A549 (cell line): Measurements from ENCODE around the gene PTEN. TPM values are rescaled to one million over a fixed set of nuclear protein-coding genes. Genes with fewer than 3 reads are reported as not detected.
"Not testable (repeated sequence)": the region's sequence is repeated elsewhere in the genome, so short reads cannot be mapped to it uniquely, and the experiment has no call there.

Experiments
- ATAC-seq, 2 experiments: fragments of 200-7000 bp in 1 of 2; fragments of >200 bp in 1 of 2; cut with Nextera tagmentation in 1 of 2; cut with Tn5 transposase in 1 of 2; 3 replicates each; pipeline versions ENCODE4 v1.8.0 to v1.9.1; 2018 to 2020; ENCODE audit warnings: mild to moderate bottlenecking in 1 of 2, moderate library complexity in 1 of 2
- CTCF ChIA-PET: fragments of 300-600 bp; sonication (Branson Sonifier 250); formaldehyde crosslinking; extraction: SDS; loops from one replicate; lab custom pipeline; 2021; ENCODE audit warnings: antibody characterized with exemption, inconsistent platforms; lab: Yijun Ruan, JAX
- POLR2A ChIA-PET: fragments of 350-600 bp; formaldehyde crosslinking; extraction: SDS; loops from one replicate; lab custom pipeline; 2021; ENCODE audit warnings: antibody characterized with exemption, inconsistent platforms; lab: Yijun Ruan, JAX
- DNase-seq, 2 experiments: peaks; one replicate each; pipeline versions ENCODE4 v3.0.0 to v3.0.0-alpha.2; 2011 to 2016; ENCODE audit warnings: low read depth in 1 of 2, low spot score in 1 of 2
- FAIRE-seq: peaks from 2 replicates; lab custom pipeline; 2011; peaks lifted over from hg19 to GRCh38; lab: Jason Lieb, UNC
- H3K27ac ChIP-seq, 2 experiments: fragments of >200 bp; sonication (Bioruptor Twin); formaldehyde crosslinking; 3 replicates each; pipeline ENCODE4 v1.5.1; 2016 to 2017
- H3K4me1 ChIP-seq: fragments of >200 bp; sonication (Bioruptor Twin); formaldehyde crosslinking; 3 replicates; pipeline ENCODE4 v1.6.1; 2016
- H3K4me2 ChIP-seq: fragments of >200 bp; sonication (Bioruptor Twin); formaldehyde crosslinking; 3 replicates; pipeline ENCODE4 v1.6.1; 2016
- H3K4me3 ChIP-seq: fragments of >200 bp; sonication (Bioruptor Twin); formaldehyde crosslinking; 3 replicates; pipeline ENCODE4 v1.5.1; 2016
- H3K9me3 ChIP-seq: fragments of >200 bp; sonication (Bioruptor Twin); formaldehyde crosslinking; 3 replicates; pipeline ENCODE4 v1.6.1; 2016
- CBX2 ChIP-seq: fragments of 200-600 bp; sonication (generic); IDR thresholded peaks from 2 replicates; pipeline ENCODE4 v1.6.1; 2016; ENCODE audit warnings: low read depth, mild to moderate bottlenecking, borderline replicate concordance
- CHD2 ChIP-seq: fragments of 150-350 bp; IDR thresholded peaks from 2 replicates; pipeline ENCODE4 v1.6.1; 2014; ENCODE audit warnings: low read length; ENCODE audit not compliant: partially characterized antibody
- FOXS1 ChIP-seq: fragments of 250-450 bp; sonication (Bioruptor Pico); IDR thresholded peaks from 2 replicates; pipeline ENCODE4 v1.5.0; 2020; ENCODE audit warnings: mild to moderate bottlenecking, moderate library complexity
- HEYL ChIP-seq: fragments of 250-450 bp; sonication (Bioruptor Pico); IDR thresholded peaks from 2 replicates; pipeline ENCODE4 v1.8.0; 2021; ENCODE audit warnings: mild to moderate bottlenecking, moderate library complexity
- HOXA7 ChIP-seq: fragments of 250-450 bp; sonication (Bioruptor Pico); IDR thresholded peaks from 2 replicates; pipeline ENCODE4 v1.5.0; 2020; ENCODE audit warnings: mild to moderate bottlenecking, moderate library complexity
- HOXB5 ChIP-seq: fragments of 250-450 bp; sonication (Bioruptor Pico); IDR thresholded peaks from 2 replicates; pipeline ENCODE4 v1.5.0; 2020; ENCODE audit warnings: mild to moderate bottlenecking, moderate library complexity
- KDM5A ChIP-seq: fragments of 200-600 bp; sonication (generic); IDR thresholded peaks from 2 replicates; pipeline ENCODE4 v1.6.1; 2016; ENCODE audit warnings: antibody characterized with exemption, mild to moderate bottlenecking
- POLR2AphosphoS2 ChIP-seq: conservative IDR thresholded peaks from 2 replicates; pipeline ENCODE4 v1.6.1; 2012; ENCODE audit warnings: low read length, improper control_type of control experiment, inconsistent platforms
- RARB ChIP-seq: fragments of 250-450 bp; sonication (Bioruptor Pico); IDR thresholded peaks from 2 replicates; pipeline ENCODE4 v1.8.0; 2021; ENCODE audit warnings: mild to moderate bottlenecking, moderate library complexity
- RCOR1 ChIP-seq: fragments of 150-350 bp; IDR thresholded peaks from 2 replicates; pipeline ENCODE4 v1.6.1; 2014; ENCODE audit warnings: antibody characterized with exemption, low read length, low read depth
- RFX5 ChIP-seq: fragments of 450-650 bp; IDR thresholded peaks from 2 replicates; pipeline ENCODE4 v1.7.1; 2014; ENCODE audit warnings: antibody characterized with exemption, mild to moderate bottlenecking, moderate library complexity
- ZC3H11A ChIP-seq: fragments of 450-650 bp; IDR thresholded peaks from 2 replicates; pipeline ENCODE4 v1.6.1; 2014; ENCODE audit warnings: antibody characterized with exemption, mild to moderate bottlenecking
- ZNF302 ChIP-seq: fragments of 250-450 bp; sonication (Bioruptor Pico); IDR thresholded peaks from 2 replicates; pipeline ENCODE4 v1.9.0; 2021; ENCODE audit warnings: inconsistent platforms, mild to moderate bottlenecking, moderate library complexity
- ZSCAN20 ChIP-seq: fragments of 250-450 bp; sonication (Bioruptor Pico); IDR thresholded peaks from 2 replicates; pipeline ENCODE4 v1.8.0; 2022; ENCODE audit warnings: mild to moderate bottlenecking, moderate library complexity
- WGBS: methylation state at CpG from one replicate; pipeline ENCODE4 v1.1.6; 2017; ENCODE audit errors: missing lambda C conversion rate; 5-methylcytosine and 5-hydroxymethylcytosine counted together
- polyA plus RNA-seq, 4 experiments: library from polyadenylated mRNA; depleted of rRNA in 3 of 4; stranded (reverse); fragments of >200 nt; fragmentation: RNase III in 1 of 4; extraction: RNeasy Plus Mini Kit Qiagen cat#74134 plus additional on column Dnase treatment in 1 of 4; gene quantifications; 2 replicates in 3 of 4; 3 replicates in 1 of 4; pipeline ENCODE4 v1.2.3, GENCODE V29; 2011 to 2017
- TF ChIP-seq, protein P1 (sequence below): fragments of 150-350 bp; IDR thresholded peaks from 2 replicates; pipeline ENCODE4 v1.6.1; 2014; ENCODE audit warnings: low read depth, mild to moderate bottlenecking, low read length
- TF ChIP-seq, protein P2 (sequence below): fragments of >200 bp; sonication (Bioruptor Twin); formaldehyde crosslinking; IDR thresholded peaks from 3 replicates; pipeline ENCODE4 v1.5.1; 2016
- TF ChIP-seq, protein P3 (sequence below): fragments of 250-450 bp; sonication (Bioruptor Pico); IDR thresholded peaks from 2 replicates; pipeline ENCODE4 v1.5.0; 2020; ENCODE audit warnings: low read depth, mild to moderate bottlenecking, moderate library complexity
- TF ChIP-seq, protein P4 (sequence below): fragments of 200-600 bp; sonication (generic); IDR thresholded peaks from 2 replicates; pipeline ENCODE4 v1.6.1; 2016; ENCODE audit warnings: antibody characterized with exemption, mild to moderate bottlenecking, moderate library complexity
- TF ChIP-seq, protein P5 (sequence below): fragments of 250-450 bp; sonication (Bioruptor Pico); IDR thresholded peaks from 2 replicates; pipeline ENCODE4 v1.5.0; 2021; ENCODE audit warnings: mild to moderate bottlenecking, moderate library complexity, borderline replicate concordance

The PTEN gene
- polyA plus RNA-seq, 2 of the 4 experiments (the other 2 are of a cell fraction): 33.6 to 58.3 TPM

DNA sequence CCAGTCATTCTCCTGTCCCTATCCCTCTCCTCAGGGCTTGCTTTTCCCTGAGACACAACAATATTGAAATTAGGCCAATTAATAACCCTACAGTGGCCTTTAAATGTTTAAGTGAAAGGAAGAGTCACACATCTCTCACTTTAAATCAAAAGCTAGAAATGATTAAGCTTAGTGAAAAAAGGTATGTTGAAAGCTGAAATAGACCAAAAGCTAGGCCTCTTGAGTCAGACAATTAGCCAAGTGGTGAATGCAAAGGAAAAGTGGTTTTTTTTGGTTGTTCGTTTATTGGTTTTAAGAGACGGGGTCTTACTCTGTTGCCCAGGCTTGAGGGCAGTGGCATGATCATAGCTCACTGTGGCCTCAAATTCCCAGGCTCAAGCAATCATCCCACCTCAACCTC, 35.7 kb upstream of the PTEN start (continued):
- TF ChIP-seq, protein P1, sequence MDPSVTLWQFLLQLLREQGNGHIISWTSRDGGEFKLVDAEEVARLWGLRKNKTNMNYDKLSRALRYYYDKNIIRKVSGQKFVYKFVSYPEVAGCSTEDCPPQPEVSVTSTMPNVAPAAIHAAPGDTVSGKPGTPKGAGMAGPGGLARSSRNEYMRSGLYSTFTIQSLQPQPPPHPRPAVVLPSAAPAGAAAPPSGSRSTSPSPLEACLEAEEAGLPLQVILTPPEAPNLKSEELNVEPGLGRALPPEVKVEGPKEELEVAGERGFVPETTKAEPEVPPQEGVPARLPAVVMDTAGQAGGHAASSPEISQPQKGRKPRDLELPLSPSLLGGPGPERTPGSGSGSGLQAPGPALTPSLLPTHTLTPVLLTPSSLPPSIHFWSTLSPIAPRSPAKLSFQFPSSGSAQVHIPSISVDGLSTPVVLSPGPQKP: no peak

DNA sequence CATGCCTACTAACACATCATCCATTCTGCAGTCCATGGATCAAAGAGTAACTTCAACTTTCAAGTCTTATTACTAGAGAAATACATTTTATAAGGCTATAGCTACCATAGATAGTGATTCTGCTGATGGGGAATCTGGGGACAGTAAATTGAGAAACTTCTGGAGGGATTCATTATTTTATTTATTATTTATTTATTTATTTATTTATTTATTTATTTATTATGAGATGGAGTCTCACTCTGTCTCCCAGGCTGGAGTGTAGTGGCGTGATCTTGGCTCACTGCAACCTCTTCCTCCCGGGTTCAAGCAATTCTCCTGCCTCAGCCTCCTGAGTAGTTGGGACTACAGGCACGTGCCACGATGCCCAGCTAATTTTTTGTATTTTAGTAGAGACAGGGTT, 34.4 kb upstream of the PTEN start:
- H3K9me3 ChIP-seq, FAIRE-seq, DNase-seq, POLR2A ChIA-PET, H3K4me2 ChIP-seq, H3K4me1 ChIP-seq, H3K27ac ChIP-seq, ATAC-seq, H3K4me3 ChIP-seq: not testable (repeated sequence)
- TF ChIP-seq ZC3H11A: 0 out of 2 replicates have a peak, but pooled peaks have one; percentile 14
- CTCF ChIA-PET: interaction anchor here (1.0 to 3.7 kb wide), 3 partner anchors 10 to 22 kb away, joined by 3 to 11 read pairs (median 7); partner anchors contain the start of gene ATAD1
- WGBS: 72% methylated on average over 4 of the region's 4 CpGs

DNA sequence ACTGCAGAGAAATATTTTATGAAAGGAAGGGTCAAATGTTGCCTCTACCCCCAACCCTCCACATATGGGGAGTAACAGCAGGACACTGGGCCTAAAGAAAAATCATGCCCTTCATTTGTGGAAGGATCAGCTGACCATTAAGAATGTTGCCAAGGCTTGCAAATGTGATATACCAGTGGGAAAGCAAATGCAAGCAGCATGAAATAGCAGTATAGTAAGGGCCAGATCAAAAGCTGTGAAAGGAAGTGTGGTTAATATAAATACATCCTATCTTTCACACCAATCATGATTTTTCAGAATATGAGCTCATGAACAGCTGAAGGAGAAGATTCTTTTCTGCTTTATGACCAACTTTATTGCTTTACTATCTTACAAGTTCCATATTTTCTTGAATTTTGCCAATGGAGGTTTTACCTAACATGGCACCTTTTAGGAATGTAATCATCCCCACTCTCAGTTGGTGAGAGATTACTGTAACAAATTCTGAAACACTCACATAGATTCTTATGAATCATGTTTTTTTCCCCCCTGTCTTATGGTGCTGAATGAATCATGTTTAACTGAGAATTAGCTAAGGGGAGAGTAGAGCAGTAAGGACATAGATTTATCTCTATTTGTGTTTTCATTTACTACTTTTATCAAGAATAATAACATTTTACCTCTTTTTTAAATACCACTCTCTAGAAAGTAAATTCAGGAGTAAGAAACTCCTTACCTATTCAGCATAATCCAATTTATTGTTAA, 33.3 kb upstream of the PTEN start:
- ChIA-PET POLR2A (interaction anchor here (0.9 kb wide), 1 partner anchor 12 kb away, joined by 4 read pairs; the partner anchor contains the start of gene ATAD1), CTCF (interaction anchor here (3.7 kb wide), 1 partner anchor 9 kb away, joined by 11 read pairs; no protein-coding TSS in a partner anchor)
- Histone ChIP-seq H3K9me3 (no peaks in the 10 kb centered on the region), H3K4me3 (no peak overlapping the region), H3K4me1 (peaks cover 9% of the 10 kb centered on the region; the same call in 2 of the 3 replicates), H3K4me2 (no peak overlapping the region), H3K27ac (no peak overlapping the region)
- no peak for ATAC-seq
- FAIRE-seq: peak; percentile 72
- no peak for DNase-seq
- TF ChIP-seq RFX5 (no peak), KDM5A (no peak), RCOR1 (no peak), FOXS1 (CRISPR knock-in tag) (no peak), ZNF302 (no peak)

DNA sequence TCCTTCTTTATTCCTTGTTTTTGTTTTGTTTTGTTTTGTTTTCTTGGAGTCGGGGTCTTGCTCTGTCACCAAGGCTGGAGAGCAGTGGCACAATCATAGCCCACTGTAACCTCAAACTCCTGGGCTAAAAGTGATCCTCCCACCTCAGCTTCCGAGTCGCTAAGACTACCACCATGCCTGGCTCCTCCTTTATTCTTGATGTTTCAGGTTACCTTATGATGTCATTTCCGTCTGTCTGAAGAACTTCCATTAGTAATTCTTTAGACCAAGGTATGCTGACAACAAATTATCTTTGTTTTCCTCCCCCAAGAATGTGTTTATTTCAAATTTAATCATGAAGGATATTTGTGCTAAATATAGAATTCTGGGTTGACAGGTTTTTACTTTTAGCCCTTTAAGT, 27.3 kb upstream of the PTEN start:
- 74% methylated on average over 4 of the region's 4 CpGs for WGBS
- Histone ChIP-seq H3K4me3 (no peak overlapping the region), H3K9me3 (no peaks in the 10 kb centered on the region), H3K27ac (no peak overlapping the region), H3K4me1 (peaks cover 9% of the 10 kb centered on the region), H3K4me2 (no peak overlapping the region)
- POLR2A ChIA-PET: no interaction called here
- ATAC-seq (no peak), FAIRE-seq (peak; percentile 86), DNase-seq (no peak)
- CTCF ChIA-PET: no interaction called here
- no peak for TF ChIP-seq CBX2
- no peak for TF ChIP-seq CHD2
- TF ChIP-seq, protein P2, sequence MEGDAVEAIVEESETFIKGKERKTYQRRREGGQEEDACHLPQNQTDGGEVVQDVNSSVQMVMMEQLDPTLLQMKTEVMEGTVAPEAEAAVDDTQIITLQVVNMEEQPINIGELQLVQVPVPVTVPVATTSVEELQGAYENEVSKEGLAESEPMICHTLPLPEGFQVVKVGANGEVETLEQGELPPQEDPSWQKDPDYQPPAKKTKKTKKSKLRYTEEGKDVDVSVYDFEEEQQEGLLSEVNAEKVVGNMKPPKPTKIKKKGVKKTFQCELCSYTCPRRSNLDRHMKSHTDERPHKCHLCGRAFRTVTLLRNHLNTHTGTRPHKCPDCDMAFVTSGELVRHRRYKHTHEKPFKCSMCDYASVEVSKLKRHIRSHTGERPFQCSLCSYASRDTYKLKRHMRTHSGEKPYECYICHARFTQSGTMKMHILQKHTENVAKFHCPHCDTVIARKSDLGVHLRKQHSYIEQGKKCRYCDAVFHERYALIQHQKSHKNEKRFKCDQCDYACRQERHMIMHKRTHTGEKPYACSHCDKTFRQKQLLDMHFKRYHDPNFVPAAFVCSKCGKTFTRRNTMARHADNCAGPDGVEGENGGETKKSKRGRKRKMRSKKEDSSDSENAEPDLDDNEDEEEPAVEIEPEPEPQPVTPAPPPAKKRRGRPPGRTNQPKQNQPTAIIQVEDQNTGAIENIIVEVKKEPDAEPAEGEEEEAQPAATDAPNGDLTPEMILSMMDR: no peak
- no peak for TF ChIP-seq HEYL (CRISPR knock-in tag)
- TF ChIP-seq FOXS1 (CRISPR knock-in tag): no peak
- TF ChIP-seq, protein P3, sequence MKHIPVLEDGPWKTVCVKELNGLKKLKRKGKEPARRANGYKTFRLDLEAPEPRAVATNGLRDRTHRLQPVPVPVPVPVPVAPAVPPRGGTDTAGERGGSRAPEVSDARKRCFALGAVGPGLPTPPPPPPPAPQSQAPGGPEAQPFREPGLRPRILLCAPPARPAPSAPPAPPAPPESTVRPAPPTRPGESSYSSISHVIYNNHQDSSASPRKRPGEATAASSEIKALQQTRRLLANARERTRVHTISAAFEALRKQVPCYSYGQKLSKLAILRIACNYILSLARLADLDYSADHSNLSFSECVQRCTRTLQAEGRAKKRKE (CRISPR knock-in tag): no peak
- no peak for TF ChIP-seq HOXB5 (CRISPR knock-in tag)
- TF ChIP-seq RCOR1: no peak
- TF ChIP-seq HOXA7 (CRISPR knock-in tag): no peak
- TF ChIP-seq ZSCAN20 (CRISPR knock-in tag): no peak
- TF ChIP-seq POLR2AphosphoS2: no peak
- TF ChIP-seq ZNF302: no peak
- TF ChIP-seq RARB (CRISPR knock-in tag): no peak
- TF ChIP-seq, protein P4, sequence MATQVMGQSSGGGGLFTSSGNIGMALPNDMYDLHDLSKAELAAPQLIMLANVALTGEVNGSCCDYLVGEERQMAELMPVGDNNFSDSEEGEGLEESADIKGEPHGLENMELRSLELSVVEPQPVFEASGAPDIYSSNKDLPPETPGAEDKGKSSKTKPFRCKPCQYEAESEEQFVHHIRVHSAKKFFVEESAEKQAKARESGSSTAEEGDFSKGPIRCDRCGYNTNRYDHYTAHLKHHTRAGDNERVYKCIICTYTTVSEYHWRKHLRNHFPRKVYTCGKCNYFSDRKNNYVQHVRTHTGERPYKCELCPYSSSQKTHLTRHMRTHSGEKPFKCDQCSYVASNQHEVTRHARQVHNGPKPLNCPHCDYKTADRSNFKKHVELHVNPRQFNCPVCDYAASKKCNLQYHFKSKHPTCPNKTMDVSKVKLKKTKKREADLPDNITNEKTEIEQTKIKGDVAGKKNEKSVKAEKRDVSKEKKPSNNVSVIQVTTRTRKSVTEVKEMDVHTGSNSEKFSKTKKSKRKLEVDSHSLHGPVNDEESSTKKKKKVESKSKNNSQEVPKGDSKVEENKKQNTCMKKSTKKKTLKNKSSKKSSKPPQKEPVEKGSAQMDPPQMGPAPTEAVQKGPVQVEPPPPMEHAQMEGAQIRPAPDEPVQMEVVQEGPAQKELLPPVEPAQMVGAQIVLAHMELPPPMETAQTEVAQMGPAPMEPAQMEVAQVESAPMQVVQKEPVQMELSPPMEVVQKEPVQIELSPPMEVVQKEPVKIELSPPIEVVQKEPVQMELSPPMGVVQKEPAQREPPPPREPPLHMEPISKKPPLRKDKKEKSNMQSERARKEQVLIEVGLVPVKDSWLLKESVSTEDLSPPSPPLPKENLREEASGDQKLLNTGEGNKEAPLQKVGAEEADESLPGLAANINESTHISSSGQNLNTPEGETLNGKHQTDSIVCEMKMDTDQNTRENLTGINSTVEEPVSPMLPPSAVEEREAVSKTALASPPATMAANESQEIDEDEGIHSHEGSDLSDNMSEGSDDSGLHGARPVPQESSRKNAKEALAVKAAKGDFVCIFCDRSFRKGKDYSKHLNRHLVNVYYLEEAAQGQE: no peak
- TF ChIP-seq, protein P5, sequence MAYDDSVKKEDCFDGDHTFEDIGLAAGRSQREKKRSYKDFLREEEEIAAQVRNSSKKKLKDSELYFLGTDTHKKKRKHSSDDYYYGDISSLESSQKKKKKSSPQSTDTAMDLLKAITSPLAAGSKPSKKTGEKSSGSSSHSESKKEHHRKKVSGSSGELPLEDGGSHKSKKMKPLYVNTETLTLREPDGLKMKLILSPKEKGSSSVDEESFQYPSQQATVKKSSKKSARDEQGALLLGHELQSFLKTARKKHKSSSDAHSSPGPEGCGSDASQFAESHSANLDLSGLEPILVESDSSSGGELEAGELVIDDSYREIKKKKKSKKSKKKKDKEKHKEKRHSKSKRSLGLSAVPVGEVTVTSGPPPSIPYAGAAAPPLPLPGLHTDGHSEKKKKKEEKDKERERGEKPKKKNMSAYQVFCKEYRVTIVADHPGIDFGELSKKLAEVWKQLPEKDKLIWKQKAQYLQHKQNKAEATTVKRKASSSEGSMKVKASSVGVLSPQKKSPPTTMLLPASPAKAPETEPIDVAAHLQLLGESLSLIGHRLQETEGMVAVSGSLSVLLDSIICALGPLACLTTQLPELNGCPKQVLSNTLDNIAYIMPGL (CRISPR knock-in tag): no peak
